ENCODE data around the gene SGPP1. TPM values are rescaled to one million over a fixed set of nuclear protein-coding genes. Genes with fewer than 3 reads are reported as not detected.
A peak's percentile ranks its signal among the peaks of the same experiment; 100 is the strongest.

SGPP1 gene
- total and polyA plus RNA-seq, 2 of the 4 experiments (the other 2 are of a cell fraction): 8.6 to 11.1 TPM

GRCh38 chr14:63725786-63726460 is 1.9 kb downstream of the SGPP1 start:
- no peak overlapping the region for H2AK5ac ChIP-seq (ENCODE audit: low read depth, low read length)
- H3K9me1 ChIP-seq (ENCODE audit: insufficient read depth, low read length): no peaks in the 10 kb centered on the region
- ATAC-seq (ENCODE audit: low read depth) (no peak), DNase-seq (peak; percentile 5)
- no peaks in the 10 kb centered on the region for H3K9me3 ChIP-seq (ENCODE audit: control insufficient read depth, insufficient read depth, low read length)
- peaks cover 12 to 29% of the 10 kb centered on the region in 2 experiments for H3K79me1 ChIP-seq (ENCODE audit: low read depth in 1 of 2, low read length in 2 of 2)
- no peaks in the 10 kb centered on the region; the same call in 1 of the 2 replicates for H3K36me3 ChIP-seq (ENCODE audit: control insufficient read depth, insufficient read depth, low read length)
- H4K5ac ChIP-seq (ENCODE audit: low read depth, low read length): no peak overlapping the region
- no peak overlapping the region for H3K14ac ChIP-seq (replicated peaks; ENCODE audit: low read depth, low read length)
- no peak overlapping the region for H3K27ac ChIP-seq (ENCODE audit: insufficient read depth, low read length)
- H4K91ac ChIP-seq (ENCODE audit: insufficient read depth, low read depth, low read length): no peak overlapping the region
- H2AFZ ChIP-seq (replicated peaks; ENCODE audit: low read length, poor library complexity): no peak overlapping the region
- no peak overlapping the region for H2BK5ac ChIP-seq (ENCODE audit: low read depth, low read length, poor library complexity, severe bottlenecking)
- no CpG with 5 or more reads among the region's 8 CpGs for WGBS, 2 experiments (ENCODE audit: extremely low coverage in 2 of 2, insufficient read length in 1 of 2)
- no peak overlapping the region for H3K56ac ChIP-seq (ENCODE audit: extremely low read depth, insufficient read depth, low read length)
- dilution Hi-C loops (cut with HindIII; ENCODE audit: low sequenced_read_pairs, unreplicated experiment): no loop called here
- POLR2A ChIA-PET (ENCODE audit: unreplicated experiment): no interaction called here
- in situ Hi-C loops (cut with MboI; ENCODE audit: low sequenced_read_pairs): no loop called here
- intact Hi-C loops (cut with micrococcal nuclease): loop anchor here (2.0 to 5.0 kb wide), 3 partner anchors 46 to 184 kb away; partner anchors contain the start of genes PPP2R5E and WDR89
- H4K20me1 ChIP-seq (ENCODE audit: insufficient read depth, low read length): no peaks in the 10 kb centered on the region; the same call in 1 of the 2 replicates
- no peak for TF ChIP-seq CEBPB (IDR thresholded peaks at IDR 0.05; ENCODE audit: low read depth, low read length)
- no peak for TF ChIP-seq RAD21 (IDR thresholded peaks at IDR 0.05; ENCODE audit: low read length)
- no peak for TF ChIP-seq RFX5 (IDR thresholded peaks at IDR 0.05; ENCODE audit: low read depth, low read length)
- TF ChIP-seq BHLHE40 (IDR thresholded peaks at IDR 0.05; ENCODE audit: low read depth, low read length): no peak
- TF ChIP-seq CTCF (conservative IDR thresholded peaks at IDR 0.05; ENCODE audit: low read depth, low read length): no peak
- TF ChIP-seq MXI1 (IDR thresholded peaks at IDR 0.05; ENCODE audit: borderline replicate concordance, low read depth, low read length): no peak
- no peak for TF ChIP-seq NFE2L2 (IDR thresholded peaks at IDR 0.05; ENCODE audit: low read depth, low read length)
- no peak for TF ChIP-seq SMC3 (IDR thresholded peaks at IDR 0.05; ENCODE audit: low read depth, low read length)
- TF ChIP-seq RCOR1 (IDR thresholded peaks at IDR 0.05; ENCODE audit: insufficient replicate concordance, low read length): no peak
- TF ChIP-seq USF2 (IDR thresholded peaks at IDR 0.05; ENCODE audit: low read depth, low read length): no peak
- no peak for TF ChIP-seq MAFK (IDR thresholded peaks at IDR 0.05; ENCODE audit: low read depth, low read length)
- TF ChIP-seq POLR2A (IDR thresholded peaks at IDR 0.05; ENCODE audit: low read depth, low read length): no peak
- no peak for TF ChIP-seq FOS (IDR thresholded peaks at IDR 0.05; ENCODE audit: low read depth, low read length)
- no peak for TF ChIP-seq MAZ (IDR thresholded peaks at IDR 0.05; ENCODE audit: borderline replicate concordance, low read depth, low read length)
- TF ChIP-seq CHD1 (IDR thresholded peaks at IDR 0.05; ENCODE audit: low read depth, low read length): no peak
- no peaks in the 10 kb centered on the region for H3K4me1 ChIP-seq (ENCODE audit: control insufficient read depth, insufficient read depth, low read length)
- CTCF ChIA-PET: interaction anchor here (0.5 to 0.7 kb wide), 2 partner anchors 111 to 135 kb away, joined by 3 to 6 read pairs; no protein-coding TSS in a partner anchor
- H3K27me3 ChIP-seq (ENCODE audit: control insufficient read depth, insufficient read depth, low read length): no peaks in the 10 kb centered on the region; the same call in 1 of the 2 replicates
- no peak overlapping the region for H3K4ac ChIP-seq (ENCODE audit: low read depth, low read length)
- H3K18ac ChIP-seq (ENCODE audit: low read depth, low read length): no peak overlapping the region
- H3K4me2 ChIP-seq (ENCODE audit: low read depth, low read length): peak overlapping the region; percentile 91
- no peak overlapping the region for H2BK120ac ChIP-seq (ENCODE audit: low read depth, low read length)
- no peak overlapping the region for H2BK15ac ChIP-seq (ENCODE audit: low read depth, low read length)
- no peak overlapping the region for H2AK9ac ChIP-seq (replicated peaks; ENCODE audit: low read depth, low read length, poor library complexity)
- no peak overlapping the region for H2BK20ac ChIP-seq (ENCODE audit: low read depth, low read length)
- no peak overlapping the region for H3K23ac ChIP-seq (ENCODE audit: low read depth, low read length)
- peak overlapping the region; percentile 100 for H3K4me3 ChIP-seq (ENCODE audit: insufficient read depth, low read depth, low read length)
- no peak overlapping the region for H4K8ac ChIP-seq (ENCODE audit: low read depth in 2 of 2, low read length in 2 of 2)
- BruUV-seq (replicated peaks): no TSS peak
- peak overlapping the region; percentile 58 for H3K9ac ChIP-seq (ENCODE audit: low read depth, low read length)
